ENCODE results near the gene ZNF708.
"Not testable (repeated sequence)": the region's sequence is repeated elsewhere in the genome, so short reads cannot be mapped to it uniquely, and the experiment has no call there.

ZNF708 gene

DNA sequence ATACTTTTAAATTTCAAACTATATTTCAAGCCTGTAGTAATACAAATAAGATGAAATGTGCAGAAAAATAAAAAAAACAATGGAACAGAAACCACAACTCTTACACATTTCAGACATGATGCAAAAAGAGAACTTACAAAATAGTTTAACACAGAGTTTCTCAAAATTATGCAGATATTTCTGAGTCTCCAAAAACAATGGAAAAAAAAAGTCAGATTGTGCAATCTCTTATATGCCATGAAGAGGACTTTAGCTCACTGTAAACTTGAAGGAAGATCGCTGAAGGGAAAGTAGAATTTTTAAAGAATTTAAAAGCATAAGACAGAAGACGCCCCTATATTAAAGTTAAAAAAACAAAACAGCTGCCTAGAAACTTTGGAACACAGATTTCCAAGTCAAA, 20.4 kb downstream of the ZNF708 start:
- DNase-seq (ENCODE audit: low read depth), result no peak
- H3K4me3 ChIP-seq (ENCODE audit: low read length), result no peak overlapping the region
- TF ChIP-seq, protein P1, sequence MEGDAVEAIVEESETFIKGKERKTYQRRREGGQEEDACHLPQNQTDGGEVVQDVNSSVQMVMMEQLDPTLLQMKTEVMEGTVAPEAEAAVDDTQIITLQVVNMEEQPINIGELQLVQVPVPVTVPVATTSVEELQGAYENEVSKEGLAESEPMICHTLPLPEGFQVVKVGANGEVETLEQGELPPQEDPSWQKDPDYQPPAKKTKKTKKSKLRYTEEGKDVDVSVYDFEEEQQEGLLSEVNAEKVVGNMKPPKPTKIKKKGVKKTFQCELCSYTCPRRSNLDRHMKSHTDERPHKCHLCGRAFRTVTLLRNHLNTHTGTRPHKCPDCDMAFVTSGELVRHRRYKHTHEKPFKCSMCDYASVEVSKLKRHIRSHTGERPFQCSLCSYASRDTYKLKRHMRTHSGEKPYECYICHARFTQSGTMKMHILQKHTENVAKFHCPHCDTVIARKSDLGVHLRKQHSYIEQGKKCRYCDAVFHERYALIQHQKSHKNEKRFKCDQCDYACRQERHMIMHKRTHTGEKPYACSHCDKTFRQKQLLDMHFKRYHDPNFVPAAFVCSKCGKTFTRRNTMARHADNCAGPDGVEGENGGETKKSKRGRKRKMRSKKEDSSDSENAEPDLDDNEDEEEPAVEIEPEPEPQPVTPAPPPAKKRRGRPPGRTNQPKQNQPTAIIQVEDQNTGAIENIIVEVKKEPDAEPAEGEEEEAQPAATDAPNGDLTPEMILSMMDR (conservative IDR thresholded peaks at IDR 0.05; ENCODE audit: low read depth, low read length), result no peak

DNA sequence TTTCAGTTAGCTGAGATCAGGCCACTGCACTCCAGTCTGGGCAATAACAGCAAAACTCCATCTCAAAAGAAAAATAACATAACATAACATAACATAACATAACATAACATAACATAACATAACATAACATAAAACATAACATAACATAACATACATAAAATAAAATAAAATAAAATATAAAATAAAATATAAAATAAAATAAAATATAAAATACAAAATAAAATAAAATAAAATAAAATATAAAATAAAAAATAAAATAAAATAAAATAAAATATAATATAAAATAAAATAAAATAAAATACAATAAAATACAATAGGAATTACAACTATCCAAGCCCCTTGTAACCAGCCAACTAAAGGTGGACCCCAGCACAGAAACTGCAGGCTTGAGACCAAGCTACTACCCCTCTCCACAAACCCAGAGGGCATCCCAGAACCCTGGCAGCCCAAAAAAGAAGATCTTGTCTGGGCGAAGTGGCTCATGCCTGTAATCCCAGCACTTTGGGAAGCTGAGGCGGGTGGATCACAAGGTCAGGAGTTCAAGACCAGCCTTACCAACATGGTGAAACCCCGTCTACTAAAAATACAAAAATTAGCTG, 22.2 kb downstream of the ZNF708 start:
- DNase-seq (ENCODE audit: low read depth); H3K4me3 ChIP-seq (ENCODE audit: low read length): not testable (repeated sequence)

DNA sequence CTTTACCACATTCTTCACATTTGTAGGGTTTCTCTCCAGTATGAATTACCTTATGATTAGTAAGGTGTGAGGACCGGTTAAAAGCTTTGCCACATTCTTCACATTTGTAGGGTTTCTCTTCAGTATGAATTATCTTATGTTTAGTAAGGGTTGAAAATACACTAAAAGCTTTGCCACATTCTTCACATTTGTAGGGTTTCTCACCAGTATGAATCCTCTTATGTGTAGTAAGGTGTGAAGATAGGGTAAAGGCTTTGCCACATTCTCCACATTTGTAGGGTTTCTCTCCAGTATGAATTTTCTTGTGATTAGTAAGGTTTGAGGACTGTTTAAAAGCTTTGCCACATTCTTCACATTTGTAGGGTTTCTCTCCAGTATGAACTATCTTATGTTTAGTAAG, 35.4 kb downstream of the ZNF708 start:
- not testable (repeated sequence) for DNase-seq (ENCODE audit: low read depth); H3K4me3 ChIP-seq (ENCODE audit: low read length)

DNA sequence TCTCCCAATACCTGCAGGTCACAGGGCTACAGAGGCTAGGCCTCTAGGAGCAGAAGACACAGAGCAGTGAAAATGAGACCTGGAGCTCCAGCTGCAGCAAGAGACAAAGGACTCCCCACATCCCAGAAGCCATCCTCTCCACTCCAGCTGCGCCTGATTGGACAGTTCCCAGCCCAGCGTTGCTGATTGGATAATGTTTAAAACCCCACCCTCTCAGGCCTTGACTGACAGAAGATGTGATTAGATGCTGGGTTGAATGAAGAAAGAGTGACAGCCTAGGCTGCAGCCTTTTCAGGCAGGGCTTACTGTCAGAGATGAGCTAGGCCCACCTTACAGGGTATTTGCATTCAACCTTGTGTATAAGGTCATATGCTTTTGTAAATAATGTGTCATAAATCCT, 59.4 kb downstream of the ZNF708 start:
- TF ChIP-seq, protein P1 (conservative IDR thresholded peaks at IDR 0.05; ENCODE audit: low read depth, low read length), result no peak
- DNase-seq (ENCODE audit: low read depth), result no peak
- no peak overlapping the region for H3K4me3 ChIP-seq (ENCODE audit: low read length)

DNA sequence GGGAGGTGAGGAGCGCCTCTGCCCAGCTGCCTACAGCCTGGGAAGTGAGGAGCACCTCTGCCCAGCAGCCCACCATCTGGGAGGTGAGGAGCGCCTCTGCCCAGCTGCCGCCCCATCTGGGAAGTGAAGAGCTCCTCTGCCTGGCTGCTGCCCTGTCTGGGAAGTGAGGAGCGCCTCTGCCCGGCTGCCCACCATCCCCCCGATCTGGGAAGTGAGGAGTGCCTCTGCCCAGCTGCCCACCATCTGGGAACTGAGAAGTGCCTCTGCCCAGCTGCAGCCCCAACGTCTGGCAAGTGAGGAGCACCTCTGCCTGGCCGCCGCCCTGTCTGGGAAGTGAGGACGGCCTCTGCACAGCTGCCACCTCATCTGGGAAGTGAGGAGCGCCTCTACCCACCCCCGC, 64.3 kb downstream of the ZNF708 start:
- no peak for DNase-seq (ENCODE audit: low read depth)
- no peak overlapping the region for H3K4me3 ChIP-seq (ENCODE audit: low read length)
- TF ChIP-seq, protein P1 (conservative IDR thresholded peaks at IDR 0.05; ENCODE audit: low read depth, low read length), result no peak

DNA sequence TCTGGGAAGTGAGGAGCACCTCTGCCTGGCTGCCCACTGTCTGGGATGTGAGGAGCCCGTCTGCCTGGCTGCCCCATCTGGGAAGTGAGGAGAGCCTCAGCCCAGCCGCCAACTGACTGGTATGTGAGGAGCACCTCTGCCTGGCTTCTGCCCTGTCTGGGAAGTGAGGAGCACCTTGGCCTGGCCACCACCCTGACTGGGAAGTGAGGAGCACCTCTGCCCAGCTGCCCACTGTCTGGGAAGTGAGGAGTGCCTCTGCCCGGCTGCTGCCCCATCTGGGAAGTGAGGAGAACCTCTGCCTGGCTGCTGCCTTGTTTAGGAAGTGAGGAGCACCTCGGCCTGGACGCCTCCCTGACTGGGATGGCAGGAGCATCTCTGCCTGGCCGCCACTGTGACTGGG, 64.8 kb downstream of the ZNF708 start:
- H3K4me3 ChIP-seq (ENCODE audit: low read length), result no peak overlapping the region
- no peak for DNase-seq (ENCODE audit: low read depth)
- TF ChIP-seq, protein P1 (conservative IDR thresholded peaks at IDR 0.05; ENCODE audit: low read depth, low read length), result no peak

DNA sequence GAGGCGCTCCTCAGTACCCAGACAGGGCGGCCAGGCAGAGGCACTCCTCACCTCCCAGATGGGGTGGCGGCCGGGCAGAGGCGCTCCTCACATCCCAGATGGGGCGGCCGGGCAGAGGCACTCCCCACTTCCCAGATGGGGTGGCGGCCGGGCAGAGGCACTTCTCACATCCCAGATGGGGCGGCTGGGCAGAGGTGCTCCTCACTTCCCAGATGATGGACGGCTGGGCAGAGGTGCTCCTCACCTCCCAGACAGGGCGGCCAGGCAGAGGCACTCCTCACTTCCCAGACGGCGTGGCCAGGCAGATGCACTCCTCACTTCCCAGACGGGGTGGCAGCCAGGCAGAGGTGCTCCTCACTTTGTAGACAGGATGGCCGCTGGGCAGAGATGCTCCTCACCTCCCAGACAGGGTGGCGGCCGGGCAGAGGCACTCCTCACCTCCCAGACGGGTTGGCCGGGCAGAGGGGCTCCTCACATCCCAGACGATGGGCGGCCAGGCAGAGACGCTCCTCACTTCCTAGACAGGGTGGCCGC, 68.3 kb downstream of the ZNF708 start:
- not testable (repeated sequence) for DNase-seq (ENCODE audit: low read depth); H3K4me3 ChIP-seq (ENCODE audit: low read length)

DNA sequence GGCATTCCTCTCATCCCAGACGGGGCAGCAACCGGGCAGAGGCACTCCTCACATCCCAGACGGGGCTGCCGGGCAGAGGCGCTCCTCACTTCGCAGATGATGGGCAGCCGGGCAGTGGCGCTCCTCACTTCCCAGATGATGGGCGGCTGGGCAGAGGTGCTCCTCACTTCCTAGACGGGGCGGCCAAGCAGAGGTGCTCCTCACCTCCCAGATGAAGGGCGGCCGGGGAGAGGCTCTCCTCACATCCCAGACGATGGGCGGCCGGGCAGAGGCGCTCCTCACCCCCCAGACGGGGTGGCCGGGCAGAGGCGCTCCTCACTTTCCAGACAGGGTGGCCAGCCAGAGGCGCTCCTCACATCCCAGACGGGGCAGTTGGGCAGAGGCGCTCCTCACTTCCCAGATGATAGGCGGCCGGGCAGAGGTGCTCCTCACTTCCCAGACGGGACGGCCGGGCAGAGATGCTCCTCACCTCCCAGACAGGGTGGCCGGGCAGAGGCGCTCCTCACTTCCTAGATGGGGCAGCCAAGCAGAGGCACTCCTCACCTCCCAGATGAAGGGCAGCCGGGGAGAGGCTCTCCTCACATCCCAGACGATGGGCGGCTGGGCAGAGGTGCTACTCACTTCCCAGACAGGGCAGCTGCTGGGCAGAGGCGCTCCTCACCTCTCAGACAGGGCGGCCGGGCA, 68.9 kb downstream of the ZNF708 start:
- no peak for DNase-seq (ENCODE audit: low read depth)
- H3K4me3 ChIP-seq (ENCODE audit: low read length), result no peak overlapping the region
- TF ChIP-seq, protein P1 (conservative IDR thresholded peaks at IDR 0.05; ENCODE audit: low read depth, low read length), result no peak

DNA sequence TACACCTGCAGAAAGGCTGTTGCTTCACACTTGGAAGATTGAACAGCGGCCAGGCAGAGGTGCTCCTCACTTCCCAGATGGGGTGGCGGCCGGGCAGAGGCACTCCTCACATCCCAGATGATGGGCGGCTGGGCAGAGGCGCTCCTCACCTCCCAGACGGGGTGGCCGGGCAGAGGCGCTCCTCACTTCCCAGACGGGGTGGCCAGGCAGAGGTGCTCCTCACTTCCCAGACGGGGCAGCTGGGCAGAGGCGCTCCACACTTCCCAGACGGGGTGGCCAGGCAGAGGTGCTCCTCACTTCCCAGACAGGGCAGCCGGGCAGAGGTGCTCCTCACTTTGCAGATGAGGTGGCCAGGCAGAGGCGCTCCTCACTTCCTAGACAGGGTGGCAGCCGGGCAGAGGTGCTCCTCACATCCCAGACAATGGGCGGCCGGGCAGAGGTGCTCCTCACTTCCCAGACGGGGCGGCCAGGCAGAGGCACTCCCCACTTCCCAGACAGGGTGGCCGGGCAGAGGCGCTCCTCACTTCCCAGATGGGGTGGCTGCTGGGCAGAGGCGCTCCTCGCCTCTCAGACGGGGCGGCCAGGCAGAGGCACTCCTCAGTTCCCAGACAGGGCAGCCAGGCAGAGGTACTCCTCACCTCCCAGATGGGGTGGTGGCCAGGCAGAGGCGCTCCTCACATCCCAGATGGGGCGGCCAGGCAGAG, 69.6 kb downstream of the ZNF708 start:
- not testable (repeated sequence) for H3K4me3 ChIP-seq (ENCODE audit: low read length); DNase-seq (ENCODE audit: low read depth)

Data from retinal pigment epithelial cell (primary cell).